H1 (cell line): ENCODE data around the gene SLC43A3. TPM values are rescaled to one million over a fixed set of nuclear protein-coding genes. Genes with fewer than 3 reads are reported as not detected.

Experiments
- CREB1 ChIP-seq: IDR thresholded peaks from 2 replicates; pipeline ENCODE4 v1.6.1; 2012; ENCODE audit warnings: inconsistent platforms
- EP300 ChIP-seq, 2 experiments: IDR thresholded peaks; 1 replicate in 1 of 2; 2 replicates in 1 of 2; pipeline ENCODE4 v1.6.1; 2011 to 2012; ENCODE audit warnings: low read depth in 2 of 2, low read length in 2 of 2, mild to moderate bottlenecking in 2 of 2, borderline replicate concordance in 1 of 2, inconsistent platforms in 1 of 2, moderate library complexity in 1 of 2
- HDAC6 ChIP-seq: IDR thresholded peaks from one replicate; pipeline ENCODE4 v1.7.1; 2012; ENCODE audit warnings: low read depth, mild to moderate bottlenecking, inconsistent platforms, low read length, moderate library complexity
- MAFK ChIP-seq: IDR thresholded peaks from 2 replicates; pipeline ENCODE4 v1.6.1; 2012; ENCODE audit warnings: low read depth, mild to moderate bottlenecking, improper control_type of control experiment, low read length
- PHF8 ChIP-seq: fragments of 200-600 bp; sonication (generic); conservative IDR thresholded peaks from 2 replicates; pipeline ENCODE4 v1.7.1; 2012; ENCODE audit warnings: low read depth, mild to moderate bottlenecking, inconsistent platforms, low read length, moderate library complexity
- POU5F1 ChIP-seq: IDR thresholded peaks from 2 replicates; pipeline ENCODE4 v1.6.1; 2011; ENCODE audit warnings: low read depth, mild to moderate bottlenecking, low read length, moderate library complexity
- RAD21 ChIP-seq, 2 experiments: IDR thresholded peaks in 1 of 2; conservative IDR thresholded peaks in 1 of 2; 2 replicates each; pipeline ENCODE4 v1.6.1; 2011; ENCODE audit warnings: low read depth in 2 of 2, low read length in 2 of 2, improper control_type of control experiment in 1 of 2, inconsistent platforms in 1 of 2, mild to moderate bottlenecking in 1 of 2, moderate library complexity in 1 of 2
- SIX5 ChIP-seq: IDR thresholded peaks from 2 replicates; pipeline ENCODE4 v1.6.1; 2011; ENCODE audit warnings: mild to moderate bottlenecking, low read depth, low read length
- SP2 ChIP-seq: IDR thresholded peaks from 2 replicates; pipeline ENCODE4 v1.6.1; 2012; ENCODE audit warnings: mild to moderate bottlenecking, low read length, inconsistent platforms
- TCF12 ChIP-seq: IDR thresholded peaks from 2 replicates; pipeline ENCODE4 v1.6.1; 2011; ENCODE audit warnings: low read depth, mild to moderate bottlenecking, low read length
- TEAD4 ChIP-seq: IDR thresholded peaks from 2 replicates; pipeline ENCODE4 v1.6.1; 2012; ENCODE audit warnings: low read depth, low read length, inconsistent platforms, mixed read lengths
- polyA plus RNA-seq, 7 experiments: library from polyadenylated mRNA; depleted of rRNA in 3 of 7; stranded (reverse) in 5 of 7; unstranded in 2 of 7; fragments of >200 nt in 5 of 7; fragments of 200-250 nt in 2 of 7; gene quantifications; 1 replicate in 5 of 7; 2 replicates in 1 of 7; 4 replicates in 1 of 7; pipeline versions ENCODE4 v1.2.1 to v1.2.3, GENCODE V29; 2011 to 2013; ENCODE audit warnings: missing spikeins in 2 of 7, mixed read lengths in 2 of 7
- total RNA-seq: library from RNA; stranded (reverse); fragmentation: NEBNext Ultra II Directional; extraction: Animal tissue kit (Norgen Biotek cat#: 25700); gene quantifications from 2 replicates; pipeline ENCODE4 v1.2.1, GENCODE V29; 2021
- TF ChIP-seq, protein P1 (sequence below): IDR thresholded peaks from 2 replicates; pipeline ENCODE4 v1.6.1; 2012; ENCODE audit warnings: inconsistent platforms

SLC43A3 gene
- total and polyA plus RNA-seq, 2 of the 8 experiments (the other 6 are each of a cell fraction or from before 2014, with no cell fraction given), result 31.8 to 67.8 TPM

DNA sequence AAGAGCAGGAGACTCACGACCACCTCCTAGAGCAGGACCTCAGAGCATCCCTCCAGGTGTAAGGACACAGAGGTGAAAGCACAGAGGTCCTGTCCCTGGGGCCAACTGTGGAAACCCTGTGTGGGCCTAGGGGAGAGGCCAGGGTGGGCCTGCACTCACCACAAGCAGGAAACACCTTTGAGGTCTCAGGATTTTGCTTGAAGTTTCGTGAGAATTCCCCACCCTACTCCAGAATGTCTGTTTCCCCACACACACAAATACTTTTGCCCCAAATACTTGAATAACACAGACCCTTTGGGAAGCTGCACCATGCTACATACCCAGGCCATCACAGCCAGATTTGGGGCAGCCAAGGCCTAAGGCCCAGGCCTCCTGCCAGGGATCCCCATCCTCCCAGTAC lies 18.1 kb downstream of the SLC43A3 start (continued):
- TF ChIP-seq SIX5, result no peak
- no peak for TF ChIP-seq PHF8
- no peak for TF ChIP-seq EP300 (IDR thresholded peaks at IDR 0.05; ENCODE audit: borderline replicate concordance in 1 of 2, low read depth in 2 of 2, low read length in 2 of 2)
- TF ChIP-seq MAFK, result no peak
- no peak for TF ChIP-seq SP2
- TF ChIP-seq TEAD4, result no peak
- TF ChIP-seq, protein P1, sequence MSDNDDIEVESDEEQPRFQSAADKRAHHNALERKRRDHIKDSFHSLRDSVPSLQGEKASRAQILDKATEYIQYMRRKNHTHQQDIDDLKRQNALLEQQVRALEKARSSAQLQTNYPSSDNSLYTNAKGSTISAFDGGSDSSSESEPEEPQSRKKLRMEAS, result no peak
- no peak for TF ChIP-seq POU5F1
- TF ChIP-seq CREB1, result no peak
- no peak for TF ChIP-seq TCF12
- TF ChIP-seq RAD21 (IDR thresholded peaks at IDR 0.05 in 1 of 2, conservative IDR thresholded peaks at IDR 0.05 in 1 of 2; ENCODE audit: low read depth in 2 of 2, low read length in 2 of 2), result no peak
- no peak for TF ChIP-seq HDAC6
